ENCODE data around the gene TAX1BP1. TPM values are rescaled to one million over a fixed set of nuclear protein-coding genes. Genes with fewer than 3 reads are reported as not detected.

Gene TAX1BP1
- total RNA-seq, 1 donor: 102 TPM

- no peak for TF ChIP-seq CTCF (IDR thresholded peaks at IDR 0.05; ENCODE audit: insufficient read depth, low read length)
- no peak overlapping the region for H3K4me3 ChIP-seq (ENCODE audit: low read depth, low read length)
- no peak for DNase-seq (ENCODE audit: low read depth)
Measured at GRCh38 chr7:27871086-27871485, 131.1 kb downstream of the TAX1BP1 start.

- no peak for TF ChIP-seq CTCF (IDR thresholded peaks at IDR 0.05; ENCODE audit: insufficient read depth, low read length)
- H3K4me3 ChIP-seq (ENCODE audit: low read depth, low read length): no peak overlapping the region
- DNase-seq (ENCODE audit: low read depth): no peak
Measured at GRCh38 chr7:27871866-27872265, 131.9 kb downstream of the TAX1BP1 start.

GRCh38 chr7:27872356-27873275 is 132.7 kb downstream of the TAX1BP1 start:
- DNase-seq (ENCODE audit: low read depth): no peak
- TF ChIP-seq CTCF (IDR thresholded peaks at IDR 0.05; ENCODE audit: insufficient read depth, low read length): no peak

GRCh38 chr7:27873981-27874957 is 134.3 kb downstream of the TAX1BP1 start:
- no peak for TF ChIP-seq CTCF (IDR thresholded peaks at IDR 0.05; ENCODE audit: insufficient read depth, low read length)
- H3K4me3 ChIP-seq (ENCODE audit: low read depth, low read length): no peak overlapping the region
- peak; percentile 31 for DNase-seq (ENCODE audit: low read depth)

More at GRCh38 chr7:27872356-27873275, 132.7 kb downstream of the TAX1BP1 start:
- H3K4me3 ChIP-seq (ENCODE audit: low read depth, low read length): no peak overlapping the region

GRCh38 chr7:27875061-27875460 is 135.1 kb downstream of the TAX1BP1 start:
- DNase-seq (ENCODE audit: low read depth): no peak

More at GRCh38 chr7:27875061-27875460, 135.1 kb downstream of the TAX1BP1 start:
- no peak overlapping the region for H3K4me3 ChIP-seq (ENCODE audit: low read depth, low read length)
- no peak for TF ChIP-seq CTCF (IDR thresholded peaks at IDR 0.05; ENCODE audit: insufficient read depth, low read length)
